H1 (cell line): ENCODE data around the gene PPP1R12C. TPM values are rescaled to one million over a fixed set of nuclear protein-coding genes. Genes with fewer than 3 reads are reported as not detected.

ENCODE experiments used
- NRF1 ChIP-seq: IDR thresholded peaks from 2 replicates; pipeline ENCODE4 v1.6.1; 2011; ENCODE audit warnings: mild to moderate bottlenecking, low read depth, low read length, improper control_type of control experiment
- POLR2AphosphoS5 ChIP-seq: IDR thresholded peaks from 2 replicates; pipeline ENCODE4 v1.6.1; 2011; ENCODE audit warnings: low read depth, low read length
- polyA plus RNA-seq, 7 experiments: library from polyadenylated mRNA; depleted of rRNA in 3 of 7; stranded (reverse) in 5 of 7; unstranded in 2 of 7; fragments of >200 nt in 5 of 7; fragments of 200-250 nt in 2 of 7; gene quantifications; 1 replicate in 5 of 7; 2 replicates in 1 of 7; 4 replicates in 1 of 7; pipeline versions ENCODE4 v1.2.1 to v1.2.3, GENCODE V29; 2011 to 2013; ENCODE audit warnings: missing spikeins in 2 of 7, mixed read lengths in 2 of 7
- total RNA-seq: library from RNA; stranded (reverse); fragmentation: NEBNext Ultra II Directional; extraction: Animal tissue kit (Norgen Biotek cat#: 25700); gene quantifications from 2 replicates; pipeline ENCODE4 v1.2.1, GENCODE V29; 2021

Gene PPP1R12C
- total and polyA plus RNA-seq, 2 of the 8 experiments (the other 6 are each of a cell fraction or from before 2014, with no cell fraction given) = 31.7 to 71.5 TPM

- TF ChIP-seq NRF1 = no peak
- TF ChIP-seq POLR2AphosphoS5 = no peak
Measured at GRCh38 chr19:55063492-55063843, 54.0 kb downstream of the PPP1R12C start (continued).
